HCT116 (cell line): Measurements from ENCODE around the gene CHURC1. TPM values are rescaled to one million over a fixed set of nuclear protein-coding genes. Genes with fewer than 3 reads are reported as not detected.

Experiments used
- ATAC-seq: fragments of 200-7000 bp; cut with Tn5 transposase; 2 replicates; pipeline ENCODE4 v1.9.1; 2020; ENCODE audit warnings: mild to moderate bottlenecking, moderate library complexity
- BruUV-seq: library from RNA; stranded (reverse); fragments of 400-500 nt; replicated peaks from 2 replicates; lab custom pipeline; 2021; lab: Mats Ljungman, UMichigan
- CTCF ChIA-PET: fragments of 300-600 bp; sonication (Branson Sonifier 250); formaldehyde crosslinking; loops from one replicate; lab custom pipeline; 2021; ENCODE audit warnings: antibody characterized with exemption; lab: Charles Lee
- POLR2A ChIA-PET: fragments of 300-600, 350-600 bp; sonication (Branson Sonifier 250); formaldehyde crosslinking; loops from one replicate; lab custom pipeline; 2021; ENCODE audit warnings: antibody characterized with exemption; lab: Charles Lee
- RAD21 ChIA-PET, 2 experiments: fragments of 300-600 bp; sonication (Branson Sonifier 250); formaldehyde crosslinking; loops; one replicate each; lab custom pipeline; 2023; ENCODE audit warnings: low total read pairs in 2 of 2; ENCODE audit not compliant: uncharacterized antibody in 2 of 2, unreplicated experiment in 2 of 2, low non-redundant PET in 1 of 2; lab: Charles Lee
- DNase-seq: peaks from one replicate; pipeline ENCODE4 v3.0.0-alpha.2; 2010; ENCODE audit warnings: low read depth, low spot score
- H2AFZ ChIP-seq: fragments of 200-600 bp; shearing (Covaris generic), sonication (generic); 2 replicates; pipeline ENCODE4 v1.6.1; 2017; ENCODE audit warnings: low read depth, mixed run types, mixed read lengths, antibody characterized with exemption, low read length; ENCODE audit not compliant: poor library complexity, severe bottlenecking
- H3K27ac ChIP-seq: 2 replicates; pipeline ENCODE4 v1.5.1; 2012; ENCODE audit warnings: low read depth, low read length
- H3K27me3 ChIP-seq: fragments of 200-600 bp; sonication (generic); 2 replicates; pipeline ENCODE4 v1.6.1; 2016; ENCODE audit warnings: mixed run types, low read length, mixed read lengths; ENCODE audit not compliant: insufficient read depth
- H3K36me3 ChIP-seq, 2 experiments: fragments of 200-500 bp in 1 of 2; fragments of 200-600 bp in 1 of 2; sonication (Bioruptor generic) in 1 of 2; sonication (generic) in 1 of 2; 2 replicates each; pipeline versions ENCODE4 v1.5.1 to v1.6.1; 2014 to 2016; ENCODE audit warnings: low read length in 2 of 2, inconsistent platforms in 1 of 2, mixed read lengths in 1 of 2, mixed run types in 1 of 2; ENCODE audit not compliant: insufficient read depth in 2 of 2, control insufficient read depth in 1 of 2
- H3K4me1 ChIP-seq, 2 experiments: fragments of 200-600 bp in 1 of 2; sonication (generic) in 1 of 2; 2 replicates each; pipeline versions ENCODE4 v1.5.1 to v1.6.1; 2012 to 2017; ENCODE audit warnings: low read length in 2 of 2, inconsistent platforms in 1 of 2, mild to moderate bottlenecking in 1 of 2, mixed read lengths in 1 of 2, mixed run types in 1 of 2, moderate library complexity in 1 of 2; ENCODE audit not compliant: insufficient read depth in 2 of 2, control insufficient read depth in 1 of 2
- H3K4me2 ChIP-seq: fragments of 200-600 bp; sonication (generic); 2 replicates; pipeline ENCODE4 v1.6.1; 2017; ENCODE audit warnings: mixed run types, low read length, mixed read lengths
- H3K4me3 ChIP-seq, 2 experiments: fragments of 200-600 bp in 1 of 2; sonication (generic) in 1 of 2; replicated peaks in 1 of 2; 2 replicates each; pipeline ENCODE4 v1.5.1; 2011 to 2016; ENCODE audit warnings: low read length in 2 of 2, control low read depth in 1 of 2, low read depth in 1 of 2, mild to moderate bottlenecking in 1 of 2, mixed read lengths in 1 of 2, mixed run types in 1 of 2
- H3K79me2 ChIP-seq: fragments of 200-600 bp; sonication (generic); 2 replicates; pipeline ENCODE4 v1.6.1; 2017; ENCODE audit warnings: mild to moderate bottlenecking, mixed run types, low read length, moderate library complexity, mixed read lengths; ENCODE audit not compliant: insufficient read depth
- H3K9ac ChIP-seq: fragments of 200-600 bp; sonication (generic); 2 replicates; pipeline ENCODE4 v1.6.1; 2016; ENCODE audit warnings: low read length, mixed read lengths
- H3K9me2 ChIP-seq: fragments of 200-600 bp; sonication (generic), shearing (Covaris generic); 2 replicates; pipeline ENCODE4 v1.6.1; 2017; ENCODE audit warnings: mixed run types, mild to moderate bottlenecking, moderate library complexity; ENCODE audit not compliant: insufficient read depth
- H3K9me3 ChIP-seq, 2 experiments: fragments of 200-500 bp in 1 of 2; fragments of 200-600 bp in 1 of 2; sonication (Bioruptor generic) in 1 of 2; sonication (generic) in 1 of 2; 2 replicates each; pipeline ENCODE4 v1.6.1; 2014 to 2017; ENCODE audit warnings: low read length in 2 of 2, mixed read lengths in 2 of 2, inconsistent platforms in 1 of 2, low read depth in 1 of 2, mild to moderate bottlenecking in 1 of 2, mixed run types in 1 of 2, moderate library complexity in 1 of 2; ENCODE audit not compliant: control insufficient read depth in 1 of 2, insufficient read depth in 1 of 2
- H4K20me1 ChIP-seq: fragments of 200-600 bp; sonication (generic), shearing (Covaris generic); 2 replicates; pipeline ENCODE4 v1.6.1; 2017; ENCODE audit warnings: mixed run types, mild to moderate bottlenecking, moderate library complexity; ENCODE audit not compliant: insufficient read depth
- CEBPB ChIP-seq: IDR thresholded peaks from 2 replicates; pipeline ENCODE4 v1.6.1; 2012; ENCODE audit warnings: low read depth
- EGR1 ChIP-seq: IDR thresholded peaks from 2 replicates; pipeline ENCODE4 v1.6.1; 2012; ENCODE audit warnings: low read depth
- EZH2phosphoT487 ChIP-seq: fragments of 200-600 bp; IDR thresholded peaks from 2 replicates; pipeline ENCODE4 v1.6.1; 2018; ENCODE audit warnings: antibody characterized with exemption, borderline replicate concordance
- POLR2A ChIP-seq: IDR thresholded peaks from 2 replicates; pipeline ENCODE4 v1.7.0; 2011; ENCODE audit warnings: borderline replicate concordance; ENCODE audit not compliant: insufficient read depth, insufficient read length; ENCODE audit errors: extremely low read depth
- POLR2AphosphoS5 ChIP-seq: IDR thresholded peaks from 2 replicates; pipeline ENCODE4 v1.6.1; 2011; ENCODE audit warnings: mild to moderate bottlenecking, low read depth, low read length, moderate library complexity
- SP1 ChIP-seq: IDR thresholded peaks from 2 replicates; pipeline ENCODE4 v1.6.1; 2012; ENCODE audit warnings: low read depth
- ZFX ChIP-seq: fragments of 450-650 bp; IDR thresholded peaks from 2 replicates; pipeline ENCODE4 v1.6.1; 2017
- ZNF274 ChIP-seq: fragments of 200-500 bp; sonication (Bioruptor generic); IDR thresholded peaks from 2 replicates; pipeline ENCODE4 v1.6.1; 2014; ENCODE audit warnings: mild to moderate bottlenecking, low read depth, low read length, inconsistent platforms
- intact Hi-C: fragments of 100-400 bp; cut with micrococcal nuclease; formaldehyde crosslinking; loops from 2 replicates; pipeline ENCODE4 v1.10.0; 2022
- total RNA-seq: library from RNA; stranded (reverse); gene quantifications from one replicate; pipeline ENCODE4 v1.2.1, GENCODE V29; 2021; ENCODE audit not compliant: unreplicated experiment
- TF ChIP-seq, protein P1 (sequence below): IDR thresholded peaks from 2 replicates; pipeline ENCODE4 v1.6.1; 2012
- TF ChIP-seq, protein P2 (sequence below): IDR thresholded peaks from 2 replicates; pipeline ENCODE4 v1.6.1; 2011; ENCODE audit warnings: mild to moderate bottlenecking, low read length, moderate library complexity; ENCODE audit not compliant: insufficient replicate concordance; ENCODE audit errors: extremely low read depth
- TF ChIP-seq, protein P3 (sequence below), 3 experiments: fragments of 200-600 bp in 1 of 3; sonication (generic) in 1 of 3; IDR thresholded peaks in 2 of 3; conservative IDR thresholded peaks in 1 of 3; 2 replicates each; pipeline ENCODE4 v1.5.1; 2012 to 2017; ENCODE audit warnings: low read depth in 2 of 3, low read length in 2 of 3, antibody characterized with exemption in 1 of 3, borderline replicate concordance in 1 of 3, control low read depth in 1 of 3, mild to moderate bottlenecking in 1 of 3, mixed read lengths in 1 of 3, mixed run types in 1 of 3, moderate library complexity in 1 of 3; ENCODE audit not compliant: insufficient read depth in 1 of 3
- TF ChIP-seq, protein P4 (sequence below): IDR thresholded peaks from 2 replicates; pipeline ENCODE4 v1.6.1; 2012

Gene CHURC1
- total RNA-seq, 1 experiment from 2014 or later = 47.5 TPM

DNA sequence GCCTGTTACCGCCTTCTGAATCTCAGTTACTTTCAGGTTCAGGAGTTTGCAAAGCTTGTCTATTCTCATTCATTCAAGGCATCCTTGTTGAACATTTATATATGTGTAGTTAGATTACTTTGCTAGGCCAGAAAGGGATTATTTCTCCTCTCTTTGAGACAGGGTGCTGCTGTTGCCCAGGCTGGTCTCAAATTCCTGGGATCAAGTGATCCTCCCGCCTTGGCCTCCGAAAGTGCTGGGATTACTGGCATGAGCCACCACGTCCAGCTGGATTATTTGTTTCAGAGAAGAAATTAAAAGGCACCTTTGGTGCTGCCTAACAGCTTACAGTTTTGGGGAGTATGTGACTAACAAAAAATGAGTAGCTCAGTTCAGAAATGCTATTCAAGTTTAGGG, 772 bp downstream of the CHURC1 start:
- no peaks in the 10 kb centered on the region for H3K9me3 ChIP-seq
- H3K27me3 ChIP-seq = no peaks in the 10 kb centered on the region
- intact Hi-C loops = no loop called here
- RAD21 ChIA-PET = no interaction called here
- BruUV-seq = TSS peak; percentile 61
- no peak overlapping the region for H2AFZ ChIP-seq
- CTCF ChIA-PET = no interaction called here
- no peak for DNase-seq
- H3K27ac ChIP-seq = peak overlapping the region; percentile 79
- H3K9ac ChIP-seq = peak overlapping the region; percentile 93
- peak overlapping the region; percentile 81 to 97 for H3K4me3 ChIP-seq
- H3K9me2 ChIP-seq = no peaks in the 10 kb centered on the region
- H3K79me2 ChIP-seq = peaks cover 56% of the 10 kb centered on the region
- no peaks in the 10 kb centered on the region for H3K36me3 ChIP-seq
- H3K4me2 ChIP-seq = peak overlapping the region; percentile 96
- H4K20me1 ChIP-seq = no peaks in the 10 kb centered on the region
- no peak for ATAC-seq
- POLR2A ChIA-PET = interaction anchor here (0.7 to 1.6 kb wide), 3 partner anchors 9 to 22 kb away, joined by 3 to 5 read pairs (median 4); no protein-coding TSS in a partner anchor
- peaks cover 8 to 16% of the 10 kb centered on the region in 2 experiments; a peak in 3 of 4 replicates for H3K4me1 ChIP-seq
- no peak for TF ChIP-seq CEBPB
- TF ChIP-seq EGR1 = no peak
- TF ChIP-seq, protein P1, sequence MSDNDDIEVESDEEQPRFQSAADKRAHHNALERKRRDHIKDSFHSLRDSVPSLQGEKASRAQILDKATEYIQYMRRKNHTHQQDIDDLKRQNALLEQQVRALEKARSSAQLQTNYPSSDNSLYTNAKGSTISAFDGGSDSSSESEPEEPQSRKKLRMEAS = no peak
- TF ChIP-seq, protein P2, sequence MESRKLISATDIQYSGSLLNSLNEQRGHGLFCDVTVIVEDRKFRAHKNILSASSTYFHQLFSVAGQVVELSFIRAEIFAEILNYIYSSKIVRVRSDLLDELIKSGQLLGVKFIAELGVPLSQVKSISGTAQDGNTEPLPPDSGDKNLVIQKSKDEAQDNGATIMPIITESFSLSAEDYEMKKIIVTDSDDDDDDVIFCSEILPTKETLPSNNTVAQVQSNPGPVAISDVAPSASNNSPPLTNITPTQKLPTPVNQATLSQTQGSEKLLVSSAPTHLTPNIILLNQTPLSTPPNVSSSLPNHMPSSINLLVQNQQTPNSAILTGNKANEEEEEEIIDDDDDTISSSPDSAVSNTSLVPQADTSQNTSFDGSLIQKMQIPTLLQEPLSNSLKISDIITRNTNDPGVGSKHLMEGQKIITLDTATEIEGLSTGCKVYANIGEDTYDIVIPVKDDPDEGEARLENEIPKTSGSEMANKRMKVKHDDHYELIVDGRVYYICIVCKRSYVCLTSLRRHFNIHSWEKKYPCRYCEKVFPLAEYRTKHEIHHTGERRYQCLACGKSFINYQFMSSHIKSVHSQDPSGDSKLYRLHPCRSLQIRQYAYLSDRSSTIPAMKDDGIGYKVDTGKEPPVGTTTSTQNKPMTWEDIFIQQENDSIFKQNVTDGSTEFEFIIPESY = no peak
- no peak for TF ChIP-seq POLR2AphosphoS5
- TF ChIP-seq SP1 = no peak
- no peak for TF ChIP-seq POLR2A
- TF ChIP-seq, protein P3, sequence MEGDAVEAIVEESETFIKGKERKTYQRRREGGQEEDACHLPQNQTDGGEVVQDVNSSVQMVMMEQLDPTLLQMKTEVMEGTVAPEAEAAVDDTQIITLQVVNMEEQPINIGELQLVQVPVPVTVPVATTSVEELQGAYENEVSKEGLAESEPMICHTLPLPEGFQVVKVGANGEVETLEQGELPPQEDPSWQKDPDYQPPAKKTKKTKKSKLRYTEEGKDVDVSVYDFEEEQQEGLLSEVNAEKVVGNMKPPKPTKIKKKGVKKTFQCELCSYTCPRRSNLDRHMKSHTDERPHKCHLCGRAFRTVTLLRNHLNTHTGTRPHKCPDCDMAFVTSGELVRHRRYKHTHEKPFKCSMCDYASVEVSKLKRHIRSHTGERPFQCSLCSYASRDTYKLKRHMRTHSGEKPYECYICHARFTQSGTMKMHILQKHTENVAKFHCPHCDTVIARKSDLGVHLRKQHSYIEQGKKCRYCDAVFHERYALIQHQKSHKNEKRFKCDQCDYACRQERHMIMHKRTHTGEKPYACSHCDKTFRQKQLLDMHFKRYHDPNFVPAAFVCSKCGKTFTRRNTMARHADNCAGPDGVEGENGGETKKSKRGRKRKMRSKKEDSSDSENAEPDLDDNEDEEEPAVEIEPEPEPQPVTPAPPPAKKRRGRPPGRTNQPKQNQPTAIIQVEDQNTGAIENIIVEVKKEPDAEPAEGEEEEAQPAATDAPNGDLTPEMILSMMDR (IDR thresholded peaks at IDR 0.05 in 2 of 3, conservative IDR thresholded peaks at IDR 0.05 in 1 of 3; ENCODE audit: borderline replicate concordance in 1 of 3, insufficient read depth in 1 of 3, low read depth in 2 of 3, low read length in 2 of 3) = no peak
- no peak for TF ChIP-seq ZFX
- TF ChIP-seq EZH2phosphoT487 = no peak
- TF ChIP-seq, protein P4, sequence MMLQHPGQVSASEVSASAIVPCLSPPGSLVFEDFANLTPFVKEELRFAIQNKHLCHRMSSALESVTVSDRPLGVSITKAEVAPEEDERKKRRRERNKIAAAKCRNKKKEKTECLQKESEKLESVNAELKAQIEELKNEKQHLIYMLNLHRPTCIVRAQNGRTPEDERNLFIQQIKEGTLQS = no peak
- no peak for TF ChIP-seq ZNF274
- TF ChIP-seq, all 23 proteins: peak for 0
